ENCODE data around the gene POLR1B. TPM values are rescaled to one million over a fixed set of nuclear protein-coding genes. Genes with fewer than 3 reads are reported as not detected.
A peak's percentile ranks its signal among the peaks of the same experiment; 100 is the strongest.

Gene POLR1B
- total RNA-seq, 4 donors from 2014 or later = 21.9 to 27.9 (median 27.4) TPM

- Histone ChIP-seq H3K27ac (no peak overlapping the region), H3K27me3 (no peaks in the 10 kb centered on the region), H3K4me1 (peaks cover 36% of the 10 kb centered on the region), H3K36me3 (no peaks in the 10 kb centered on the region), H3K9me3 (no peaks in the 10 kb centered on the region), H3K4me3 (peak overlapping the region; percentile 16)
- no peak for TF ChIP-seq POLR2A (IDR thresholded peaks at IDR 0.05)
- TF ChIP-seq CTCF (IDR thresholded peaks at IDR 0.05) = no peak
- no peak for TF ChIP-seq EP300 (IDR thresholded peaks at IDR 0.05)
- TF ChIP-seq POLR2AphosphoS5 (IDR thresholded peaks at IDR 0.05) = no peak
- DNase-seq (ENCODE audit: low spot score in 2 of 2) = peak in 1 of 2 donors; percentile 50
- 53% methylated on average over 22 of the region's 22 CpGs for WGBS
Measured at GRCh38 chr2:112621790-112622527, 79.7 kb downstream of the POLR1B start.

GRCh38 chr2:112622528-112622849 lies 80.2 kb downstream of the POLR1B start:
- Histone ChIP-seq H3K4me1 (peaks cover 41% of the 10 kb centered on the region), H3K4me3 (no peak overlapping the region), H3K27ac (no peak overlapping the region), H3K36me3 (no peaks in the 10 kb centered on the region), H3K27me3 (no peaks in the 10 kb centered on the region), H3K9me3 (no peaks in the 10 kb centered on the region)
- 40% methylated on average over 3 of the region's 3 CpGs for WGBS
- no peak for DNase-seq (ENCODE audit: low spot score in 2 of 2)
- no peak for TF ChIP-seq EP300 (IDR thresholded peaks at IDR 0.05)
- peak in 1 of 3 donors; percentile 70 for TF ChIP-seq POLR2AphosphoS5 (IDR thresholded peaks at IDR 0.05)
- no peak for TF ChIP-seq CTCF (IDR thresholded peaks at IDR 0.05)
- TF ChIP-seq POLR2A (IDR thresholded peaks at IDR 0.05) = no peak

GRCh38 chr2:112623913-112624777 lies 81.9 kb downstream of the POLR1B start:
- no peak for TF ChIP-seq EP300 (IDR thresholded peaks at IDR 0.05)
- TF ChIP-seq CTCF (IDR thresholded peaks at IDR 0.05) = no peak
- no peak for TF ChIP-seq POLR2A (IDR thresholded peaks at IDR 0.05)
- TF ChIP-seq POLR2AphosphoS5 (IDR thresholded peaks at IDR 0.05) = no peak
- Histone ChIP-seq H3K27ac (no peak overlapping the region), H3K36me3 (no peaks in the 10 kb centered on the region), H3K27me3 (no peaks in the 10 kb centered on the region), H3K4me1 (peaks cover 47% of the 10 kb centered on the region), H3K4me3 (no peak overlapping the region), H3K9me3 (no peaks in the 10 kb centered on the region)
- peak; percentile 76 to 81 for DNase-seq (ENCODE audit: low spot score in 2 of 2)
- 61% methylated on average over 11 of the region's 11 CpGs for WGBS

GRCh38 chr2:112625474-112626114 lies 83.3 kb downstream of the POLR1B start:
- peak; percentile 56 to 58 for DNase-seq (ENCODE audit: low spot score in 2 of 2)
- Histone ChIP-seq H3K4me1 (peaks cover 47% of the 10 kb centered on the region), H3K4me3 (no peak overlapping the region), H3K9me3 (no peaks in the 10 kb centered on the region), H3K27me3 (no peaks in the 10 kb centered on the region), H3K36me3 (no peaks in the 10 kb centered on the region), H3K27ac (no peak overlapping the region)
- WGBS = 68% methylated on average over 7 of the region's 7 CpGs
- no peak for TF ChIP-seq POLR2A (IDR thresholded peaks at IDR 0.05)
- no peak for TF ChIP-seq CTCF (IDR thresholded peaks at IDR 0.05)
- TF ChIP-seq EP300 (IDR thresholded peaks at IDR 0.05) = no peak
- TF ChIP-seq POLR2AphosphoS5 (IDR thresholded peaks at IDR 0.05) = no peak
